Measurements from ENCODE around the gene BST1.

BST1 gene

GRCh38 chr4:15691346-15692135 is 11.3 kb upstream of the BST1 start:
- ChIA-PET CTCF (interaction anchor here (1.9 kb wide), 1 partner anchor 114 kb away, joined by 5 read pairs; no protein-coding TSS in a partner anchor), POLR2A (no interaction called here)
- Histone ChIP-seq H3K27me3 (replicated peaks in 2 of 5; ENCODE audit: control insufficient read depth in 4 of 5, insufficient read depth in 5 of 5, low read length in 4 of 5) (no peaks in the 10 kb centered on the region), H3K27ac (ENCODE audit: insufficient read depth in 1 of 2, low read depth in 1 of 2, low read length in 2 of 2, poor library complexity in 1 of 2, severe bottlenecking in 2 of 2) (no peak overlapping the region), H3K9me3 (ENCODE audit: control extremely low read depth in 1 of 5, control insufficient read depth in 4 of 5, insufficient read depth in 2 of 5, low read depth in 1 of 5, low read length in 4 of 5) (no peaks in the 10 kb centered on the region), H3K36me3 (ENCODE audit: control insufficient read depth in 4 of 4, insufficient read depth in 4 of 4, low read length in 3 of 4) (peaks cover 0 to 13% (median 4%) of the 10 kb centered on the region in 4 experiments), H3K4me3 (ENCODE audit: control insufficient read depth in 1 of 7, extremely low read depth in 1 of 7, insufficient read depth in 4 of 7, low read depth in 2 of 7, low read length in 6 of 7) (no peak overlapping the region), H3K4me1 (ENCODE audit: control extremely low read depth in 1 of 4, control insufficient read depth in 4 of 4, insufficient read depth in 4 of 4, low read length in 3 of 4) (peaks cover 0 to 5% (median 1%) of the 10 kb centered on the region in 4 experiments)
- 100% methylated on average over 1 of the region's 3 CpGs for WGBS (ENCODE audit: insufficient coverage)
- peak in 2 of 3 donors; percentile 53 to 64 for DNase-seq

DNA sequence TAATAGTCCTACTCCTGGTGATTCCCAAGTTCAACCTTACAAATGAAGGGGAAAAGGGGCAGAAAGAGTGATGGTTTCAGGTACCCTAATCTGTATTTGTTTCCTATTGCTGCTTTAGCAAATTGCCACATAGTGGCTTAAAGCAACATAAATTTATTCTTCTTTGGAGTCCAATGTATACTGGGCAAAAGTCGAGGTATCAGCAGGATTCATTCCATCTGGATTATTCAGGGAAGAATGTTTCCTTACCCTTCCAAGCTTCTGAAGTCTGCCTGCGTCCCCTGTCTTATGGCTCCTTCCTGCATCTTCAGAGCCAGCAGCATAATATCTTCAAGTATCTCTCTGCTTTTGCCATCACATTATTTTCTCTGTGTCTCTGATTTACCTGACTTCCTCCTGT is 10.3 kb upstream of the BST1 start:
- DNase-seq = no peak
- CTCF ChIA-PET = interaction anchor here (1.9 kb wide), 1 partner anchor 113 kb away, joined by 5 read pairs; no protein-coding TSS in a partner anchor
- Histone ChIP-seq H3K27ac (ENCODE audit: insufficient read depth in 1 of 2, low read depth in 1 of 2, low read length in 2 of 2, poor library complexity in 1 of 2, severe bottlenecking in 2 of 2) (no peak overlapping the region), H3K27me3 (replicated peaks in 2 of 5; ENCODE audit: control insufficient read depth in 4 of 5, insufficient read depth in 5 of 5, low read length in 4 of 5) (no peaks in the 10 kb centered on the region), H3K4me3 (ENCODE audit: control insufficient read depth in 1 of 7, extremely low read depth in 1 of 7, insufficient read depth in 4 of 7, low read depth in 2 of 7, low read length in 6 of 7) (no peak overlapping the region), H3K36me3 (ENCODE audit: control insufficient read depth in 4 of 4, insufficient read depth in 4 of 4, low read length in 3 of 4) (peaks cover 0 to 7% (median 0%) of the 10 kb centered on the region in 4 experiments), H3K9me3 (ENCODE audit: control extremely low read depth in 1 of 5, control insufficient read depth in 4 of 5, insufficient read depth in 2 of 5, low read depth in 1 of 5, low read length in 4 of 5) (no peaks in the 10 kb centered on the region), H3K4me1 (ENCODE audit: control extremely low read depth in 1 of 4, control insufficient read depth in 4 of 4, insufficient read depth in 4 of 4, low read length in 3 of 4) (peaks cover 0 to 5% (median 1%) of the 10 kb centered on the region in 4 experiments)
- POLR2A ChIA-PET = no interaction called here
- 95% methylated on average over 2 of the region's 2 CpGs for WGBS (ENCODE audit: insufficient coverage)

DNA sequence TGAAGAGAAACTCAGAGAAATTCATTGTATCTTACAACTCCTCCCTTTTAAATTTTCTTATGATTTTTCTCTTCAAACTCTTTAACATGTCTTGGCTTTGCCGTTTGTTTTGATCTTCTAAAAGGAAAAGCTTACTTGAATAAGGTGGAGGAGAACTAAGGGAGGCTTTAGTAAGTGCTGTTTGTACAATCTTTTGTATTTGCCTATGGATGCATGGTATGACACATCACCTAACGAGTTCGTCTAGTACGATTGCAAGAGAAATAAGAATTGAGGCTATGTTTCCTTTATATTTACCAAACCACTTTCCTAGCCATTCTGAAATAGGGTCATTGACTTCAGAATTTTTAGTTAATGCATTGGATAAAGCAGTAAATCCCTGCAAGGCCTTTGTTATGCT is 8.4 kb upstream of the BST1 start:
- no CpG with 5 or more reads among the region's 4 CpGs for WGBS (ENCODE audit: insufficient coverage)
- POLR2A ChIA-PET = no interaction called here
- CTCF ChIA-PET = interaction anchor here (1.4 kb wide), 1 partner anchor 17 kb away, joined by 3 read pairs; no protein-coding TSS in a partner anchor

DNA sequence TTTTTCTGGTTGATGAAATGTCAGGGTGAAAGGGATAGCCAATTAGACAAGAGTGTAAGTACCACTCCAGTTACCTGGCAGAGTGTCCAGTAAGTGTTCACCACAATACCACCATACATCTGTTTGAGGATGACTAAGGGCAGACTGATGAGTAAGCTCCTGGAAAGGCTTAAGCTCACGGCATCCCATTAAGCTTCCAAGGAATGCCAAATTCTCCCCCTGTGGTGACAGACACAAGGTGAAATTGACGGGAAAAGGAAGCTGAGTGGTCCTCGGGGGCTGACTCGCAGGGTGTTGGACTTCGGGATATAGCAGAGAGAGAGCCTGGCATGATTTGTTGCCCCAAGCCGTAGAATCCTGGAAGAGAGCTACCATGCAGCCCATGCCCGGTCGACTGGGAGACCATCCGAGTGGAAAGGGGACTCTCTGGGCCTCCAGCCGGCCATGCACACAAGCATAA is 7.6 kb upstream of the BST1 start:
- H3K36me3 ChIP-seq (ENCODE audit: control insufficient read depth in 4 of 4, insufficient read depth in 4 of 4, low read length in 3 of 4) = no peaks in the 10 kb centered on the region
- H3K4me3 ChIP-seq (ENCODE audit: control insufficient read depth in 1 of 7, extremely low read depth in 1 of 7, insufficient read depth in 4 of 7, low read depth in 2 of 7, low read length in 6 of 7) = no peak overlapping the region
- H3K9me3 ChIP-seq (ENCODE audit: control extremely low read depth in 1 of 5, control insufficient read depth in 4 of 5, insufficient read depth in 2 of 5, low read depth in 1 of 5, low read length in 4 of 5) = peaks cover 0 to 4% (median 0%) of the 10 kb centered on the region in 5 experiments
- no peak for DNase-seq
- H3K27me3 ChIP-seq (replicated peaks in 2 of 5; ENCODE audit: control insufficient read depth in 4 of 5, insufficient read depth in 5 of 5, low read length in 4 of 5) = no peaks in the 10 kb centered on the region
- ChIA-PET CTCF (interaction anchor here (1.1 kb wide), 1 partner anchor 15 kb away, joined by 3 read pairs; no protein-coding TSS in a partner anchor), POLR2A (no interaction called here)
- H3K4me1 ChIP-seq (ENCODE audit: control extremely low read depth in 1 of 4, control insufficient read depth in 4 of 4, insufficient read depth in 4 of 4, low read length in 3 of 4) = peaks cover 0 to 5% (median 1%) of the 10 kb centered on the region in 4 experiments
- H3K27ac ChIP-seq (ENCODE audit: insufficient read depth in 1 of 2, low read depth in 1 of 2, low read length in 2 of 2, poor library complexity in 1 of 2, severe bottlenecking in 2 of 2) = no peak overlapping the region
- WGBS (ENCODE audit: insufficient coverage) = 97% methylated on average over 6 of the region's 10 CpGs

More for the DNA sequence above, 8.4 kb upstream of the BST1 start:
- Histone ChIP-seq H3K36me3 (ENCODE audit: control insufficient read depth in 4 of 4, insufficient read depth in 4 of 4, low read length in 3 of 4) (no peaks in the 10 kb centered on the region), H3K4me1 (ENCODE audit: control extremely low read depth in 1 of 4, control insufficient read depth in 4 of 4, insufficient read depth in 4 of 4, low read length in 3 of 4) (peaks cover 0 to 5% (median 1%) of the 10 kb centered on the region in 4 experiments), H3K4me3 (ENCODE audit: control insufficient read depth in 1 of 7, extremely low read depth in 1 of 7, insufficient read depth in 4 of 7, low read depth in 2 of 7, low read length in 6 of 7) (no peak overlapping the region), H3K27ac (ENCODE audit: insufficient read depth in 1 of 2, low read depth in 1 of 2, low read length in 2 of 2, poor library complexity in 1 of 2, severe bottlenecking in 2 of 2) (no peak overlapping the region), H3K27me3 (replicated peaks in 2 of 5; ENCODE audit: control insufficient read depth in 4 of 5, insufficient read depth in 5 of 5, low read length in 4 of 5) (no peaks in the 10 kb centered on the region), H3K9me3 (ENCODE audit: control extremely low read depth in 1 of 5, control insufficient read depth in 4 of 5, insufficient read depth in 2 of 5, low read depth in 1 of 5, low read length in 4 of 5) (peaks cover 0 to 3% (median 0%) of the 10 kb centered on the region in 5 experiments)
- no peak for DNase-seq

DNA sequence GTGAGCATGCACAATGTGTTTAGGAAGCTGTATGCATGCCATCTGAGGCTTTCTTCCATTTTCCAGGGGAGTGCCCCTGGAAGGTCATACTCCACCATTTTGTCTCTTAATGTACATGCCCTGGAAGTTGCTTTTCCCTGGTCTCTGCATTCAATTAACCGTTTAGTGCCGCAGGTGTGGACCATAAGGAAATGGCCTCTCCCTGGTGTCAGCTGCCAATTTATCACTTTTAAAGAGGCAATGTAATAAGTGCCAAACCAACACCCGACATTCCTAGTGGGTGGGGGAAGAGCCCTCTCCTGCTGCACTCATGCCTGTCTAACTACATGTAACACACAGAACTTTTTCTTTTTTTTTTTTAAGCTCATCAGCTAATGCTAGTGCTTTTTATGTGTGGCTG is 7.1 kb upstream of the BST1 start:
- Histone ChIP-seq H3K27ac (ENCODE audit: insufficient read depth in 1 of 2, low read depth in 1 of 2, low read length in 2 of 2, poor library complexity in 1 of 2, severe bottlenecking in 2 of 2) (no peak overlapping the region), H3K27me3 (replicated peaks in 2 of 5; ENCODE audit: control insufficient read depth in 4 of 5, insufficient read depth in 5 of 5, low read length in 4 of 5) (no peaks in the 10 kb centered on the region), H3K9me3 (ENCODE audit: control extremely low read depth in 1 of 5, control insufficient read depth in 4 of 5, insufficient read depth in 2 of 5, low read depth in 1 of 5, low read length in 4 of 5) (peaks cover 0 to 4% (median 0%) of the 10 kb centered on the region in 5 experiments), H3K36me3 (ENCODE audit: control insufficient read depth in 4 of 4, insufficient read depth in 4 of 4, low read length in 3 of 4) (no peaks in the 10 kb centered on the region), H3K4me1 (ENCODE audit: control extremely low read depth in 1 of 4, control insufficient read depth in 4 of 4, insufficient read depth in 4 of 4, low read length in 3 of 4) (peaks cover 0 to 5% (median 1%) of the 10 kb centered on the region in 4 experiments), H3K4me3 (ENCODE audit: control insufficient read depth in 1 of 7, extremely low read depth in 1 of 7, insufficient read depth in 4 of 7, low read depth in 2 of 7, low read length in 6 of 7) (no peak overlapping the region)
- ChIA-PET CTCF (interaction anchor here (1.1 kb wide), 1 partner anchor 15 kb away, joined by 3 read pairs; no protein-coding TSS in a partner anchor), POLR2A (no interaction called here)
- 100% methylated on average over 2 of the region's 3 CpGs for WGBS (ENCODE audit: insufficient coverage)
- DNase-seq = no peak

GRCh38 chr4:15696866-15697265 is 6.0 kb upstream of the BST1 start:
- ChIA-PET POLR2A (no interaction called here), CTCF (no interaction called here)
- H3K27ac ChIP-seq (ENCODE audit: insufficient read depth in 1 of 2, low read depth in 1 of 2, low read length in 2 of 2, poor library complexity in 1 of 2, severe bottlenecking in 2 of 2) = no peak overlapping the region
- H3K4me1 ChIP-seq (ENCODE audit: control extremely low read depth in 1 of 4, control insufficient read depth in 4 of 4, insufficient read depth in 4 of 4, low read length in 3 of 4) = peaks cover 0 to 2% (median under 1%) of the 10 kb centered on the region in 4 experiments
- peaks cover 0 to 4% (median 0%) of the 10 kb centered on the region in 5 experiments for H3K9me3 ChIP-seq (ENCODE audit: control extremely low read depth in 1 of 5, control insufficient read depth in 4 of 5, insufficient read depth in 2 of 5, low read depth in 1 of 5, low read length in 4 of 5)
- no CpG with 5 or more reads among the region's 1 CpG for WGBS (ENCODE audit: insufficient coverage)
- H3K4me3 ChIP-seq (ENCODE audit: control insufficient read depth in 1 of 7, extremely low read depth in 1 of 7, insufficient read depth in 4 of 7, low read depth in 2 of 7, low read length in 6 of 7) = no peak overlapping the region
- H3K36me3 ChIP-seq (ENCODE audit: control insufficient read depth in 4 of 4, insufficient read depth in 4 of 4, low read length in 3 of 4) = no peaks in the 10 kb centered on the region
- no peaks in the 10 kb centered on the region for H3K27me3 ChIP-seq (replicated peaks in 2 of 5; ENCODE audit: control insufficient read depth in 4 of 5, insufficient read depth in 5 of 5, low read length in 4 of 5)
- DNase-seq = no peak

DNA sequence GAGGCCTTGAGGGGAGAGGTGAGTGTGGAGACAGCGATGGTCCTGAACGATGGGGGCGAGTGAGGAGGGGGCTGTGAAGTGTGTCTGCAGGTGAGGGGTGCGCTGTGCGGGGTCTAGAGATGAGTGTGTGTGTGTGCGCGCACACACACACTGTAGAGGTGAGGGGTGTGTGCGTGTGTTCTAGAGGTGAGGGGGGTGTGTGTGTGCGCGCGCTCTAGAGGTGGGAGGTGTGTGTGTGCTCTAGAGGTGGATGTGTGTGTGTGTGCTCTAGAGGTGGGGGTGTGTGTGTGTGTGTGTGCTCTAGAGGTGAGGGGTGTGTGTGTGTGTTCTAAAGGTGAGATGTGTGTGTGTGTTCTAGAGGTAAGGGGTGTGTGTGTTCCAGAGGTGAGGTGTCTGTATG is 574 bp downstream of the BST1 start:
- H3K36me3 ChIP-seq (ENCODE audit: control insufficient read depth in 4 of 4, insufficient read depth in 4 of 4, low read length in 3 of 4) = peaks cover 0 to 2% (median 0%) of the 10 kb centered on the region in 4 experiments
- H3K27me3 ChIP-seq (replicated peaks in 2 of 5; ENCODE audit: control insufficient read depth in 4 of 5, insufficient read depth in 5 of 5, low read length in 4 of 5) = no peaks in the 10 kb centered on the region
- peaks cover 0 to 4% (median 0%) of the 10 kb centered on the region in 5 experiments for H3K9me3 ChIP-seq (ENCODE audit: control extremely low read depth in 1 of 5, control insufficient read depth in 4 of 5, insufficient read depth in 2 of 5, low read depth in 1 of 5, low read length in 4 of 5)
- H3K4me1 ChIP-seq (ENCODE audit: control extremely low read depth in 1 of 4, control insufficient read depth in 4 of 4, insufficient read depth in 4 of 4, low read length in 3 of 4) = peaks cover 7 to 10% (median 10%) of the 10 kb centered on the region in 4 experiments
- WGBS (ENCODE audit: insufficient coverage) = 86% methylated on average over 10 of the region's 11 CpGs
- H3K27ac ChIP-seq (ENCODE audit: insufficient read depth in 1 of 2, low read depth in 1 of 2, low read length in 2 of 2, poor library complexity in 1 of 2, severe bottlenecking in 2 of 2) = no peak overlapping the region
- DNase-seq = peak in 1 of 3 donors; percentile 33
- ChIA-PET POLR2A (no interaction called here), CTCF (interaction anchor here (1.0 to 1.3 kb wide), 2 partner anchors 15 to 47 kb away, joined by 3 to 4 read pairs; no protein-coding TSS in a partner anchor)
- H3K4me3 ChIP-seq (ENCODE audit: control insufficient read depth in 1 of 7, extremely low read depth in 1 of 7, insufficient read depth in 4 of 7, low read depth in 2 of 7, low read length in 6 of 7) = peak overlapping the region in 5 of 7 experiments; percentile 58 to 89 (median 77)
